Activated CD8-positive, alpha-beta memory T cell treated with anti-CD3 and anti-CD28 coated beads for 1 hour (primary cell): Measurements from ENCODE around the gene ETV3.

Experiments used
- DNase-seq, 2 donors: peaks; one replicate each; pipeline ENCODE4 v3.0.0-alpha.2; 2020; ENCODE audit warnings: low read depth in 1 of 2; ENCODE audit errors: extremely low read depth in 1 of 2

Gene ETV3

GRCh38 chr1:157162345-157162744 lies 24.1 kb upstream of the ETV3 start:
- no peak for DNase-seq

GRCh38 chr1:157161901-157162300 lies 23.7 kb upstream of the ETV3 start:
- DNase-seq: no peak

DNA sequence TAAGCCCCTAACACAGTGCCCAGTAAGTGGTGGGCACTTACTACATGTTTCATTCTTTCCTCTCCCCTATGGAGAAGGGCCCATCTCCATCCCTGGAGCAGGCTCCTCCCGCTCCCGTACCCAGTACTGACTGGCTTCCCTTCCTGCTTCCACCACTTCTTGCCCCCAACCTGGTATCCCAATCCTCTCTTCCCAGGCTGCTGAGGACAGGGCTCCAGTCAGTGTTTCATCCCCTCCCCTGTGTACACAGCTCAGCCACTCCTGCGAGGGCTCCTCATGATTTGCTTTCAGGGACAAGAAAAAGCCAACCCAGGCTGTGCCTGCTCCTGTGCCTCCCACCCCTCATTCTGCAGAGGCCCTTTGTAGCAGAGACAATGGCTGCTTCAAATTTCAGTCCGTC lies 20.8 kb upstream of the ETV3 start:
- no peak for DNase-seq

DNA sequence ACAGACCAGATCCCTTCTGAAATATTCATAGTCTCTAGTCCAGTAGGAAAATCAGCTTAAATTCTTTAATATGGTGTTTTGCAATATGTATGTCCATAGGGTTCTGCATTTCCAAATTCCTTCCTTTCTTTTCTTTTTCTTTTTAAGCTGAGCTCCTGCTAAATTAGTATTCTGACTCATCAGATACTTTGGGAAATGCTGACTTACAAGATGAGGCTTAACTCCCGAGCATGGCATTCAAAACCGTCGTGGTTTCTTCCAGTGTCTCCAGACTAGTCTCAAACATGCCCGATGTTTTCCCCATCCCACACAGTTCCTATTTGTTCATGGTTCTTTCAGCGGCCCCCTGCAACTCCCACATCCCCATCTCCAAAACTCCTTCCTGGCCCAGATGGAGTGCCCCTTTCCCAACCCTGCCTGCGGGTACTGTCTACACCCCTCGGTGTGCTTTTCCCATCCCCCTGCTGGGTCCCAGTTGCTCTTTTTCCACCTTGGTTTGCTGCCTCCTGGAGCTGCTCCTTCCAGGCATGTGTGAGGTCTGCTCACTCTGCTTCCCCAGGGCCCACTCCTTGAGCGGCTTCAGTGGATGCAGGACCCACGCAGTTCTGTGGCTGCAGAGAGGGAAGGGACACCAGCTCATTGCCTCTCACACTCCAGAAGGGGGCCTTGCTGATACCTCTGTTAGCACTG lies 19.5 kb upstream of the ETV3 start:
- no peak for DNase-seq

- DNase-seq: peak; percentile 57 to 68
Measured at GRCh38 chr1:157156058-157156541, 17.9 kb upstream of the ETV3 start.

DNA sequence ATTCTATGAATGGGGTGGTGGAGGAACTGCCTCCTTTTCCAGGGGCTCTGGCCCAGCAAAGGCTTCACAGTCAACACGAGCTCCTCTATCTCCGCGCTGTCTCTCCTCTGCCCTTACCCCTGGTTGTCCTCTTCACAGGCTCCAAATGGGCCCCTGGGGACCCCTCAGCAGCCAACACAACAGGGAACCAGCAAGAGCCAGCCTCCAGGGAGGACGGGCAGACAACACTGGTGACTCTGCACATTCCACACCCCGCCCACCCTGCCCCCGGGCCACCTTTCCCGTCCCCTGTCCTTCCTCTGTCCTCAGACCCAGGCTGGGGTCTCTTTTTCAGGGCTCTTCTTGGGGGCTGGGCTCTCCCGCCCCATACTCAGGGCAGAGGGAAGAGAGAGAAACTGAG lies 17.5 kb upstream of the ETV3 start:
- DNase-seq: no peak

GRCh38 chr1:157154940-157155514 lies 16.8 kb upstream of the ETV3 start:
- DNase-seq: no peak

- no peak for DNase-seq
Measured at GRCh38 chr1:157154291-157154690, 16.1 kb upstream of the ETV3 start.

DNA sequence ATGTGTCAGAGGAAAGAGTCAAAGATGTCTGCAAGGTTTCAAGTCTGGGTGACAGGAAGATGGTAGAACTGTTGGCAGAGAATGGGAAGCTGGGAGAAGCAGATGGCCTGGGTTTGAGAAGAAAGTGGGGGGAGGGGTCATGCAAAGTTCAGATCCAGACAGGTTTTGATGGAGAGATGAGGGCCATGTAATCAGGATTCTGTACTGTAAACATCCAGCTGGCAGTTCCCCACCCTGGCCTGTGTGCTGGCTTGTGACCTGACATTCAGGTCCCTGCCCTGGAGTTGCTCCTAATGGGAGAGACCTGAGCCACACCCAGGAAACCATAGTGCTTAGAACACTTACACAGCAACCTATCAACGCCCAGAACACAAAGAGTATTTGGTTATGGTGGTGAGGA lies 15.6 kb upstream of the ETV3 start:
- no peak for DNase-seq

DNA sequence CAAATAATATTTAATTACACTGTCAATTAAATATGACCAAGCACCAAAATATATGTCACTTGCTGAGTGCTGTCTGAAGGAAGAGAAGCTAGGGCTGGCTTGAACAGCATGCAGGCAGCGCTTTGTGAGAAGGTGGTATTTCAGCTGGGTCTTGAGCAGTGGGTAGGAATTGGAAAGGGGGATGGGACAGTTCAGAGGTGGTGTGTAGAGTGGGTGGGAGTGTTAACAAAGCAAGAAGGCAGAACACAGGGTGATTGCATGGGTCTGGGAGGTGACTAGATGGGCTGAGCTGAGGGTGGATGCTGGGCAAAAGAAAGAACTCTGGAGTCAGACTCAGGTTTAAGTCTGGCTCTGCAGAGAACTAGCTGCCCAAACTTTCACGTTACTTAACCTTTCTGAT lies 14.3 kb upstream of the ETV3 start:
- DNase-seq: no peak

- DNase-seq: no peak
Measured at GRCh38 chr1:157151506-157151905, 13.3 kb upstream of the ETV3 start.

DNA sequence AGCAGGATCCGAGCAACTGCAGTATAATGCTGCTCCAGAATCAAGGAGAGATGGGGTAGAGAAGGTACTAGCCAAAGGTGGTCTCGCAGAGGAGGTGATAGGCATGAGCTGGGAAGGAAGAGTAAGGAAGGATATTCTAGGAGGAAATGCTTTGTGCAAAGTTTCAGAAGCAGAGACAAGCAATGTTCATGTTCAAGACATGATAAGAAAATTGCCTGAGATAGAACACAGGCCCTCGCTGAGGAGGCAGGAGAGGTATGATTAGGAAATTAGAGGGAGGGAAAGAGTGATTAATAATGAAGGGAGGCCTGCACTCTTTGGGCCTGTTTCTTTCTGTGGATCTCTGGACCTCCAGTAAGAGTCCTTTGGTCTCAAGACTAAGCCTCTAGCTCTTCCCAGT lies 12.9 kb upstream of the ETV3 start:
- no peak for DNase-seq

GRCh38 chr1:157150631-157151030 lies 12.4 kb upstream of the ETV3 start:
- no peak for DNase-seq

- no peak for DNase-seq
Measured at GRCh38 chr1:157147906-157148700, 9.9 kb upstream of the ETV3 start.

DNA sequence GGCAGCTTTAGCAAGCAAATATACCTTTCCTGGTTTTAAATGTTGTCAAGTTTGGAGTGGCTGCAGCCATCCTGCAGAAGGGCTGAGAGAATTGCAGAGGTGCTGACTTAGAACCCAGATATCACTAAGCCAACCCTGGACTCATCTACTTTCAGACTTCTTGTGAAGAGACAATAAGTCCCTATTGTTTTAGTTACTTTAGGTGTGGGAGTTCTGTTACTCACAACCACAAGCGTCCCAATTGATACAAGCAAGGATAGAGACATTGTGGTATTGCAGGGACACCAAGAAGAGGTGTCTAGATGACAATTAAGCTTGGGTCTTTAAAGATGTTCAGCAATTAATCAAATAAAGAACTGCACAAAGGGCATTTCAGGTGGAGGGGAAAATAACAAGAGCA lies 8.8 kb upstream of the ETV3 start:
- DNase-seq: no peak

GRCh38 chr1:157146244-157146643 lies 8.0 kb upstream of the ETV3 start:
- no peak for DNase-seq

GRCh38 chr1:157145076-157145475 lies 6.9 kb upstream of the ETV3 start:
- no peak for DNase-seq

DNA sequence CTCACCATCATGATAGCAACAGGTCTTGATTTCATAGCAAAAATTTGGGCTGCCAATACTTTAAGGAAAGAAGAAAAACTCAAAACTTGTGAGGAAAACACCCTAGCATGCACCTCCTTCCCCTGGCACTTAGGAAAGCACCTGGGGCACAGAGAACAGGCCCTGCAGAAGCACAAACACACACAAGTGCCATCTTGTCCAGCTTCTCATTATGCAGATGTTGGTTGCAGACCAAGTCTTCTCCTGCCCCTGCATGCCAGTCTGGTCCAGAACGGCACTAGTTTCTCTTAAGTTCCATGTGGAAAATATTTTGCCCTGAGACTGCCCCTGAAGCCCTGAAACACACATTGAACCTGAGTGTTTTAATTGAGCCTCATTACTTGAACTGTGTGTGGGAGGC lies 6.3 kb upstream of the ETV3 start:
- DNase-seq: no peak

DNA sequence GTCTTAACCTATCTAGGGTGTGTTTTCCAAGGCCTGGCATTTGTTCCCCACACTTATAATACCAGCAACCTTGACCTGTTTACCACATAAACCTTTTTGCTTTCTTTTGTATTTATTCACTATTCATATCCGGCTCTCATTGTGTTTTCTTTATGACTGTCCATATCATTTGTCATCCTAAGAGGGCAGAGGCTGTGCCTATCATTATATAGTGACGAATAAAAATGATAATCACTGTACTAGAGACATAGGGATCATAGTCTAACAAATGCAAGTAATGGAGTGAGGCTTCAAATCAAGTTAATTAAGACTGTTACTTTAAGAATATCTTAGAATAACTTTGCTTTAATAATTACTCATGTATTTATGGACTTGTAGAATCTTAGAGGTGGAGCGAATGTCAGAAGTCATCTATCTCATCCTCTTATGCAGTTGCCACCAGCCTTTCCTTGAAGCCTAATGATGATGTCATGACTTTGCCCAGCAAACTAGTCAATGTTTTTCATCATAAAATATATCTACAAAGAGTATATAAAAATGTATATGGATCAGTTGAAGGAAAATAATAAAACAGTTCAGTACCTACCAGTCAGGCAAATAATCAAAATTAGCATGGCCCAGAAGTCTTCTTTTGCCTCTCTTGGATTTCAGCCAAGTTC lies 4.7 kb upstream of the ETV3 start:
- DNase-seq: no peak

DNA sequence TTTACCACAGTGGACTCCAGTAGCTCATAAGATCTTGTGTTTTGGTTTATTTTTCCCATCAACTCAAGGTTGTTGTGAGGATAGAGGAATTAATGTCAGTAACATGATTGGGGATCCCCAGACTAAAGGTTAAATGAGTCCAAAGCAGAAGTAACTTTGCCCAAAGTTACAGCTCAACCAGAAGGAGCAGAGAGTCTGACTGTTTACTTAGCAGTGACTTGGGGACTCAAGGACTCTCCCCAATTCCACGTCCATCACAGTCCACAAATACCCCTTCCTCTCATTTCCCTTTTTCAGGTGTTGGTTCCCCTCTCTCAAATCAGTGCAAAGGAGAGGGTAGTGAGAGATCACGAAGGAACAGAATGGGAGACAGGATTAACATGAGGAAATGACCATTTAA lies 4.0 kb upstream of the ETV3 start:
- DNase-seq: no peak

DNA sequence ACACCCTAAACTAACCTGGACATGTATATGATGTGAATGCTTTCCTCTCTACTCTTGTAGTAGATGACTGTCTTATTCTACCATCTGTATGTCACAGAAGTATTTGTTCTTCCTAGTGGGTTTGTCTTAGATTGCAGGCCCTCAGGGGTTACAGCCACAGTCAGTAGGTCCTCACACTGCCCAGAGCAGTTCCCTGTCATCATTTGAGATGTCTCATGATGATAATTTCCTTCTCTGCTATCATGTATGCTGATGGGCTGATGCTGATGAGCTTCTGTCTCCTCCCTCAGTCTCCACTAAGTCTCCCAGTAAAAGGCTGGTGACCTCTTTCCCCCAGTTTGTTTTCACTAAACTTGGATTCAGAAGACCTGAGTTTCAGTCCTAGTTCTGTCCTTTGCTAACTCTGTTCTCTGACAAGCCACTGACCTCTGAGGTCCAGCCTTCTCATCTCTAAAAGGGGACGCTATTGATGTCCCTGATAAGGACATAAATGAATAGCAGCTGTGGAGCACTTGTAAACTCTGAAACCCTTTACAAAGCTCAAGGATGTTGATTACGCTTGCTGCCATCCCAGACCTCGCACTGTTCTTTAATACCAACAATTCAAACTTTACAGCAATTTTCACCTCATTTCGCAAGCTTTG lies 3.1 kb upstream of the ETV3 start:
- no peak for DNase-seq
